SK-N-SH treated with all-trans-retinoic acid at 6 μM for 48 hours (cell line): Measurements from ENCODE around the gene UTS2B.

Experiments
- ATAC-seq: fragments of 200-7000 bp; cut with Tn5 transposase; 3 replicates; pipeline ENCODE4 v1.9.1; 2020; ENCODE audit warnings: mild to moderate bottlenecking, moderate library complexity
- BACH2 ChIP-seq: fragments of 250-450 bp; sonication (Bioruptor Pico); IDR thresholded peaks from 2 replicates; pipeline ENCODE4 v1.9.0; 2021; ENCODE audit warnings: mild to moderate bottlenecking, borderline replicate concordance
- CREB5 ChIP-seq: fragments of 250-450 bp; sonication (Bioruptor Pico); IDR thresholded peaks from 2 replicates; pipeline ENCODE4 v1.5.1; 2020; ENCODE audit warnings: low read depth, mild to moderate bottlenecking, moderate library complexity
- CSDC2 ChIP-seq: fragments of 250-450 bp; sonication (Bioruptor Pico); IDR thresholded peaks from 2 replicates; pipeline ENCODE4 v1.5.0; 2020; ENCODE audit warnings: mild to moderate bottlenecking, moderate library complexity
- CSRNP3 ChIP-seq: fragments of 250-450 bp; sonication (Bioruptor Pico); IDR thresholded peaks from 2 replicates; pipeline ENCODE4 v1.5.1; 2021; ENCODE audit warnings: mild to moderate bottlenecking, moderate library complexity
- ESRRG ChIP-seq: fragments of 250-450 bp; sonication (Bioruptor Pico); IDR thresholded peaks from 2 replicates; pipeline ENCODE4 v1.6.1; 2021; ENCODE audit warnings: mild to moderate bottlenecking
- GLIS3 ChIP-seq: fragments of 250-450 bp; sonication (Bioruptor Pico); IDR thresholded peaks from 2 replicates; pipeline ENCODE4 v1.5.0; 2020; ENCODE audit warnings: mild to moderate bottlenecking, moderate library complexity
- ISL1 ChIP-seq: fragments of 250-450 bp; sonication (Bioruptor Pico); IDR thresholded peaks from 2 replicates; pipeline ENCODE4 v2.1.2; 2022; ENCODE audit warnings: mild to moderate bottlenecking, moderate library complexity
- OSR1 ChIP-seq: fragments of 250-450 bp; sonication (Bioruptor Pico); IDR thresholded peaks from 2 replicates; pipeline ENCODE4 v1.8.0; 2022; ENCODE audit warnings: moderate library complexity, mild to moderate bottlenecking, inconsistent platforms
- POU6F1 ChIP-seq: fragments of 250-450 bp; sonication (Bioruptor Pico); IDR thresholded peaks from 2 replicates; pipeline ENCODE4 v1.8.0; 2021; ENCODE audit warnings: low read depth, mild to moderate bottlenecking, moderate library complexity, borderline replicate concordance
- PPARA ChIP-seq: fragments of 250-450 bp; sonication (Bioruptor Pico); IDR thresholded peaks from 2 replicates; pipeline ENCODE4 v1.5.0; 2020; ENCODE audit warnings: mild to moderate bottlenecking, borderline replicate concordance
- RARB ChIP-seq: fragments of 250-450 bp; sonication (Bioruptor Pico); IDR thresholded peaks from 2 replicates; pipeline ENCODE4 v1.8.0; 2021; ENCODE audit warnings: mild to moderate bottlenecking, moderate library complexity
- SNAI2 ChIP-seq: fragments of 250-450 bp; sonication (Bioruptor Pico); IDR thresholded peaks from 2 replicates; pipeline ENCODE4 v1.5.0; 2020; ENCODE audit warnings: mild to moderate bottlenecking, moderate library complexity
- TCF4 ChIP-seq: fragments of 250-450 bp; sonication (Bioruptor Pico); IDR thresholded peaks from 2 replicates; pipeline ENCODE4 v1.8.0; 2021; ENCODE audit warnings: mild to moderate bottlenecking, moderate library complexity, borderline replicate concordance
- TOX ChIP-seq: fragments of 250-450 bp; sonication (Bioruptor Pico); IDR thresholded peaks from 2 replicates; pipeline ENCODE4 v1.8.0; 2021; ENCODE audit warnings: mild to moderate bottlenecking, moderate library complexity, borderline replicate concordance
- TSHZ2 ChIP-seq: fragments of 250-450 bp; sonication (Bioruptor Pico); IDR thresholded peaks from 2 replicates; pipeline ENCODE4 v1.5.0; 2020; ENCODE audit warnings: mild to moderate bottlenecking, moderate library complexity
- ZFP3 ChIP-seq: fragments of 250-450 bp; sonication (Bioruptor Pico); IDR thresholded peaks from 2 replicates; pipeline ENCODE4 v1.5.0; 2020; ENCODE audit warnings: mild to moderate bottlenecking, moderate library complexity
- ZFP30 ChIP-seq: fragments of 450-650 bp; formaldehyde crosslinking; IDR thresholded peaks from 2 replicates; pipeline ENCODE4 v1.5.0; 2022; ENCODE audit warnings: mild to moderate bottlenecking, moderate library complexity
- ZNF565 ChIP-seq: fragments of 450-650 bp; formaldehyde crosslinking; conservative IDR thresholded peaks from 2 replicates; pipeline ENCODE4 v1.5.0; 2020; ENCODE audit warnings: low read depth, mild to moderate bottlenecking, moderate library complexity
- ZNF70 ChIP-seq: fragments of 450-650 bp; formaldehyde crosslinking; IDR thresholded peaks from 2 replicates; pipeline ENCODE4 v1.5.0; 2020; ENCODE audit warnings: mild to moderate bottlenecking, moderate library complexity
- ZNF8 ChIP-seq: fragments of 450-650 bp; formaldehyde crosslinking; IDR thresholded peaks from 2 replicates; pipeline ENCODE4 v1.5.0; 2020; ENCODE audit warnings: mild to moderate bottlenecking, moderate library complexity
- TF ChIP-seq, protein P1 (sequence below): fragments of 250-450 bp; sonication (Bioruptor Pico); IDR thresholded peaks from 2 replicates; pipeline ENCODE4 v1.8.0; 2020; ENCODE audit warnings: mild to moderate bottlenecking, moderate library complexity, borderline replicate concordance

The UTS2B gene

GRCh38 chr3:191292243-191293015, 37.9 kb downstream of the UTS2B start:
- ATAC-seq, result no peak
- no peak for TF ChIP-seq SNAI2
- TF ChIP-seq ZNF8, result no peak
- TF ChIP-seq RARB (CRISPR knock-in tag), result no peak
- no peak for TF ChIP-seq TOX (CRISPR knock-in tag)
- TF ChIP-seq, protein P1, sequence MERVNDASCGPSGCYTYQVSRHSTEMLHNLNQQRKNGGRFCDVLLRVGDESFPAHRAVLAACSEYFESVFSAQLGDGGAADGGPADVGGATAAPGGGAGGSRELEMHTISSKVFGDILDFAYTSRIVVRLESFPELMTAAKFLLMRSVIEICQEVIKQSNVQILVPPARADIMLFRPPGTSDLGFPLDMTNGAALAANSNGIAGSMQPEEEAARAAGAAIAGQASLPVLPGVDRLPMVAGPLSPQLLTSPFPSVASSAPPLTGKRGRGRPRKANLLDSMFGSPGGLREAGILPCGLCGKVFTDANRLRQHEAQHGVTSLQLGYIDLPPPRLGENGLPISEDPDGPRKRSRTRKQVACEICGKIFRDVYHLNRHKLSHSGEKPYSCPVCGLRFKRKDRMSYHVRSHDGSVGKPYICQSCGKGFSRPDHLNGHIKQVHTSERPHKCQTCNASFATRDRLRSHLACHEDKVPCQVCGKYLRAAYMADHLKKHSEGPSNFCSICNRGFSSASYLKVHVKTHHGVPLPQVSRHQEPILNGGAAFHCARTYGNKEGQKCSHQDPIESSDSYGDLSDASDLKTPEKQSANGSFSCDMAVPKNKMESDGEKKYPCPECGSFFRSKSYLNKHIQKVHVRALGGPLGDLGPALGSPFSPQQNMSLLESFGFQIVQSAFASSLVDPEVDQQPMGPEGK (CRISPR knock-in tag), result no peak
- TF ChIP-seq PPARA, result no peak
- TF ChIP-seq ZFP3, result no peak
- TF ChIP-seq GLIS3, result no peak
- no peak for TF ChIP-seq ISL1 (CRISPR knock-in tag)
- TF ChIP-seq CSDC2, result no peak
- no peak for TF ChIP-seq ZNF565
- no peak for TF ChIP-seq TCF4

DNA sequence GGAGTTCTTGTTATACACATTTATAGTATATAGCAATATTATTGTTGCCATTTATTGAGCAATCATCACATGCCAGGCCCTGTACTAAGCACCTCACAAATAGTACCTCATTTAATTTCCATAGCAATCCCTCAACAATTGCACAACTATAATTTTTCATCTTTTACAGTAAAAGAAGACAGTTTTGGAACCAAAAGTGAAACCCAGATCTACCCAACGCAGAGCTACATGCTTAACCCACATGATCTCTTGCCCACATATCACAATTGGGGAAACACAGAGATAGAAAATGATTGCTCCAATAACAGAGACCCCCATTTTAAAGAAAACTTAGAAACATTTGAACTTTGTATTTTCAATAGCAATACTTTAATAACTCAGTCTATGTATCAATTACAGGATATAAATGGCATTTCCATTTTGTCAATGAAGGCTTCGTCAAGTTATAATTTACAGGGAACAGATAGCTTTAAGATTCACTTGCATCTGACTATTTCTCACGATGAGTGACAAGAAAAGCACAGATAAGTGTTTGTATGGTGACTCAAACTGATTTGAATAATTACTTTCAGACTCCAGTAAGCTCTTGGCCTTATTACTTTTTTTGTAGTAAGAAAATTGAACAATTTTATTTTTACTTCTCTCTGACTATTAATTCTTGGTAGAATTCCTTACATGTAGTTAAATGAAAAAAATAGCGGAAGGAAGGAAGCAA, 39.9 kb downstream of the UTS2B start:
- no peak for TF ChIP-seq OSR1
- no peak for TF ChIP-seq CSDC2
- TF ChIP-seq ESRRG (CRISPR knock-in tag), result no peak
- TF ChIP-seq PPARA, result no peak
- TF ChIP-seq CSRNP3, result no peak
- TF ChIP-seq BACH2, result no peak
- TF ChIP-seq ISL1 (CRISPR knock-in tag), result no peak
- no peak for TF ChIP-seq ZFP30 (CRISPR knock-in tag)
- no peak for TF ChIP-seq TOX (CRISPR knock-in tag)
- no peak for TF ChIP-seq RARB (CRISPR knock-in tag)
- TF ChIP-seq TSHZ2 (CRISPR knock-in tag), result no peak
- no peak for TF ChIP-seq ZFP3
- no peak for TF ChIP-seq ZNF70 (CRISPR knock-in tag)
- TF ChIP-seq, protein P1 (CRISPR knock-in tag), result no peak
- no peak for TF ChIP-seq ZNF565
- TF ChIP-seq ZNF8, result no peak
- no peak for TF ChIP-seq TCF4
- TF ChIP-seq POU6F1, result no peak
- no peak for TF ChIP-seq CREB5
- ATAC-seq, result no peak
